Gastrocnemius medialis (tissue), 4 donors: ENCODE results near the gene TFB2M. TPM values are rescaled to one million over a fixed set of nuclear protein-coding genes. Genes with fewer than 3 reads are reported as not detected.
"Not testable (repeated sequence)": the region's sequence is repeated elsewhere in the genome, so short reads cannot be mapped to it uniquely, and the experiment has no call there.

Source experiments
- ATAC-seq, 2 donors: fragments of 150-250 bp; one replicate each; pipeline ENCODE4 v1.9.1; 2016
- DNase-seq, 2 donors: peaks; one replicate each; pipeline ENCODE4 v3.0.0-alpha.2; 2019
- H3K27ac ChIP-seq, 4 donors: fragments of 200-600 bp; sonication (generic); 1 replicate in 1 of 4; 2 replicates in 3 of 4; pipeline ENCODE4 v1.5.1; 2016 to 2018; ENCODE audit warnings: mild to moderate bottlenecking in 2 of 4, moderate library complexity in 1 of 4
- H3K27me3 ChIP-seq, 3 donors: fragments of 200-600 bp; sonication (generic) in 2 of 3; 1 replicate in 1 of 3; 2 replicates in 2 of 3; pipeline versions ENCODE4 v1.5.1 to v1.6.0; 2016 to 2019; ENCODE audit warnings: mild to moderate bottlenecking in 1 of 3, moderate library complexity in 1 of 3
- H3K36me3 ChIP-seq, 2 donors: fragments of 200-600 bp; sonication (generic) in 1 of 2; one replicate each; pipeline ENCODE4 v1.5.1; 2017 to 2018
- H3K4me1 ChIP-seq, 2 donors: fragments of 200-600 bp; sonication (generic) in 1 of 2; one replicate each; pipeline ENCODE4 v1.5.1; 2016 to 2017; ENCODE audit warnings: mild to moderate bottlenecking in 2 of 2
- H3K4me3 ChIP-seq, 4 donors: fragments of 200-600 bp; sonication (generic) in 3 of 4; 1 replicate in 1 of 4; 2 replicates in 3 of 4; pipeline ENCODE4 v1.5.1; 2016 to 2019; ENCODE audit warnings: mild to moderate bottlenecking in 2 of 4
- H3K9me3 ChIP-seq, 3 donors: fragments of 200-600 bp; sonication (generic) in 2 of 3; 1 replicate in 1 of 3; 2 replicates in 2 of 3; pipeline ENCODE4 v1.5.1; 2016 to 2019
- CTCF ChIP-seq, 5 experiments: fragments of 450-650 bp in 3 of 5; fragments of 200-600 bp in 2 of 5; sonication (generic) in 2 of 5; IDR thresholded peaks in 4 of 5; conservative IDR thresholded peaks in 1 of 5; 1 replicate in 4 of 5; 2 replicates in 1 of 5; pipeline ENCODE4 v1.5.1; 2016 to 2019; ENCODE audit warnings: antibody characterized with exemption in 5 of 5, mild to moderate bottlenecking in 3 of 5, moderate library complexity in 3 of 5
- POLR2A ChIP-seq, 2 donors: fragments of 450-650 bp; IDR thresholded peaks; one replicate each; pipeline ENCODE4 v1.6.1; 2017; ENCODE audit warnings: antibody characterized with exemption in 2 of 2, mild to moderate bottlenecking in 2 of 2, moderate library complexity in 2 of 2
- in situ Hi-C, 4 donors: fragments of 200-750 bp; cut with MboI; loops; one replicate each; pipeline versions ENCODE4 v1.15.0 to v1.8.0; 2017; ENCODE audit warnings: low sequenced_read_pairs in 4 of 4
- intact Hi-C: fragments of 100-400 bp; cut with DNase I; formaldehyde crosslinking; loops from one replicate; pipeline ENCODE4 v1.15.1; 2023; ENCODE audit warnings: low total_unique reads
- total RNA-seq, 4 donors: library from RNA; depleted of rRNA; stranded (reverse); fragments of >200 nt; gene quantifications; one replicate each; pipeline versions ENCODE4 v1.1.0 to v1.2.3, GENCODE V29; 2016

TFB2M gene
- total RNA-seq, 4 donors from 2014 or later = 18.9 to 33.1 (median 21.2) TPM

- Histone ChIP-seq H3K36me3 (peaks cover 0 to 19% of the 10 kb centered on the region in 2 donors), H3K27me3 (no peaks in the 10 kb centered on the region), H3K9me3 (no peaks in the 10 kb centered on the region), H3K4me3 (peak overlapping the region; percentile 88 to 100 (median 95)), H3K27ac (peak overlapping the region; percentile 90 to 99 (median 96)), H3K4me1 (peaks cover 41 to 51% of the 10 kb centered on the region in 2 donors)
- TF ChIP-seq POLR2A (IDR thresholded peaks at IDR 0.05) = no peak
- TF ChIP-seq CTCF (IDR thresholded peaks at IDR 0.05 in 4 of 5, conservative IDR thresholded peaks at IDR 0.05 in 1 of 5) = no peak
- ATAC-seq (peak in 1 of 2 donors; percentile 3), DNase-seq (no peak)
- intact Hi-C loops = loop anchor here (1.0 to 10.0 kb wide), 8 partner anchors 43 to 1731 kb away; partner anchors contain the start of genes AHCTF1, COX20 and ZNF669
- in situ Hi-C loops = loop anchor here in 1 of 4 donors (10.0 kb wide), 1 partner anchor 129 kb away; no protein-coding TSS in a partner anchor
These were observed 322 bp downstream of the TFB2M start for GRCh38 chr1:246565751-246566127.

GRCh38 chr1:246564839-246565750 lies 966 bp downstream of the TFB2M start:
- Histone ChIP-seq H3K27me3 (no peaks in the 10 kb centered on the region), H3K9me3 (no peaks in the 10 kb centered on the region), H3K36me3 (peaks cover 0 to 26% of the 10 kb centered on the region in 2 donors), H3K4me1 (peaks cover 34 to 45% of the 10 kb centered on the region in 2 donors), H3K27ac (peak overlapping the region; percentile 90 to 99 (median 96)), H3K4me3 (peak overlapping the region; percentile 88 to 100 (median 95))
- DNase-seq (no peak), ATAC-seq (no peak)
- intact Hi-C loops (loop anchor here (5.0 to 10.0 kb wide), 6 partner anchors 77 to 1730 kb away; partner anchors contain the start of genes AHCTF1, COX20 and ZNF669), in situ Hi-C loops (loop anchor here in 1 of 4 donors (10.0 kb wide), 1 partner anchor 130 kb away; no protein-coding TSS in a partner anchor)
- no peak for TF ChIP-seq CTCF (IDR thresholded peaks at IDR 0.05 in 4 of 5, conservative IDR thresholded peaks at IDR 0.05 in 1 of 5)
- no peak for TF ChIP-seq POLR2A (IDR thresholded peaks at IDR 0.05)

- not testable (repeated sequence) for H3K27me3 ChIP-seq
- Histone ChIP-seq H3K4me1 (peaks cover 18% of the 10 kb centered on the region in 2 donors), H3K36me3 (peaks cover 0 to 49% of the 10 kb centered on the region in 2 donors)
These were observed 5.2 kb downstream of the TFB2M start for GRCh38 chr1:246560833-246561232.

GRCh38 chr1:246559310-246559709 lies 6.8 kb downstream of the TFB2M start:
- H3K27me3 ChIP-seq = no peaks in the 10 kb centered on the region
- H3K9me3 ChIP-seq = no peaks in the 10 kb centered on the region
- no peak for TF ChIP-seq POLR2A (IDR thresholded peaks at IDR 0.05)
- no peak for TF ChIP-seq CTCF (IDR thresholded peaks at IDR 0.05 in 4 of 5, conservative IDR thresholded peaks at IDR 0.05 in 1 of 5)
- H3K4me3 ChIP-seq = no peak overlapping the region
- H3K27ac ChIP-seq = no peak overlapping the region
- no peak for DNase-seq
- no peak for ATAC-seq
- intact Hi-C loops = no loop called here
- peaks cover 0 to 59% of the 10 kb centered on the region in 2 donors for H3K36me3 ChIP-seq
- in situ Hi-C loops = no loop called here
- peaks cover 8 to 9% of the 10 kb centered on the region in 2 donors for H3K4me1 ChIP-seq

More at GRCh38 chr1:246560833-246561232, 5.2 kb downstream of the TFB2M start:
- not testable (repeated sequence) for H3K27ac ChIP-seq, DNase-seq, H3K4me3 ChIP-seq, H3K9me3 ChIP-seq, ATAC-seq
- in situ Hi-C loops = loop anchor here in 1 of 4 donors (10.0 kb wide), 1 partner anchor 134 kb away; no protein-coding TSS in a partner anchor
- intact Hi-C loops = loop anchor here (10.0 kb wide), 3 partner anchors 204 to 1726 kb away; partner anchors contain the start of genes COX20 and ZNF669

- ATAC-seq = no peak
- TF ChIP-seq CTCF (IDR thresholded peaks at IDR 0.05 in 4 of 5, conservative IDR thresholded peaks at IDR 0.05 in 1 of 5) = no peak
- no peak for TF ChIP-seq POLR2A (IDR thresholded peaks at IDR 0.05)
- no peak overlapping the region for H3K27ac ChIP-seq
- no peak for DNase-seq
- no peaks in the 10 kb centered on the region for H3K4me1 ChIP-seq
- no peak overlapping the region for H3K4me3 ChIP-seq
- peaks cover 0 to 47% of the 10 kb centered on the region in 2 donors for H3K36me3 ChIP-seq
- intact Hi-C loops (no loop called here), in situ Hi-C loops (no loop called here)
- no peaks in the 10 kb centered on the region for H3K9me3 ChIP-seq
- no peaks in the 10 kb centered on the region for H3K27me3 ChIP-seq
These were observed 8.0 kb downstream of the TFB2M start for GRCh38 chr1:246558041-246558440.
